ENCODE data around the gene SRXN1.
"Not testable (repeated sequence)": the region's sequence is repeated elsewhere in the genome, so short reads cannot be mapped to it uniquely, and the experiment has no call there.

The SRXN1 gene

GRCh38 chr20:655726-656624, 3.0 kb upstream of the SRXN1 start:
- in situ Hi-C loops (cut with HindIII; ENCODE audit: low sequenced_read_pairs) = no loop called here

DNA sequence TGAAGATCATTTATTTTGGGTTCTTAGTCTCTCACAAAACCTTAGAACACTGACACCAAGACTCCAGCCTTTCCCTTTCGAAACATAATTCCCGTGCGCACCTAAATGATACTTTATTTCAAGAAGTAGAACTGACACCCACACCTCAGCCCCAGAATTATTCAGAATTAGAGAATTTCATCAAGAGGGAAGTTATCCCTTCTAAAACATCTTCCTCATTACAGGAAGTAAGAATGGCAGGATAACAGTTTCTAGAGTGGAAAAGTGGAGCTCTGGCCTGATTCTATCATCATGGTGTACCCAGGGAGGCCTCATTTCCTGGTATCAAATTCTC, 1.4 kb upstream of the SRXN1 start:
- in situ Hi-C loops (cut with HindIII; ENCODE audit: low sequenced_read_pairs) = no loop called here

DNA sequence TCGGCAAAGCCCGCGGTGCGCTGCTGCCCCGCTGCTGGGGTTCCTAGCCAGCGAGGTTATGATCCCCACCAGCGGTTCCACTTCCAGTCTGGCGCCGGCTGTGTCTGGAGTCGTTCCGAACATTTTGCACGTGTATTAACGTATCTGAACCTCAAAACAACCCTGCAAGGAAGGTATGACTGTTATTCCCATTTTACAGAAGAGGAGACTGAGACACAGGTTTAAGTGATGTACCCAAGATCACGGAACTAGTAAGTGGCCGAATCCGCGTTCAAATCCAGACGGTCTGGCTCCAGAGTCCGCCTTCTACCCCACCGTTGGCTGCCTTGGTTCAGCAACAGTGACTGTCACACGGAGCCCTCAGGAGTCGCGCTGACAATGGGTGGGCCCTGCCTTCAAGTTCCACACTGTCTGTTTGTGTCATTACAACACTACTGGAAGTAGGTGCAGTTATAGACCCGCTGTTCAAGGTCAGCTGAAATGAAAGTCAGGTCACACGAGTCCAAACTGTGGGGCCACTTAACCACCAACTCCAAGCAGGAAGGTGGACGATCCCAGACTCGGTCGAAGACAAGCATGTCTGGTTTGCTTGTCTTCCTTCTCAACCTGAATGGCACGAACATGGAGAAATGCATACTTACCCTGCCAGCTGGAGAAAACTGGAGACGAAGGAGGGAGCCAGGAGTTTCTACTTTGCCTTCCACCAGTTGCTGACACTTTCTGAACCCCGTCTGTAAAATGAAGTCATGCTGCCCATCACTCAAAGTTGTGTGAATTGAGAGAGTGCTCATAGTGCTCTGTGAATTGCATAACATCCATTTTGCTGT, 803 bp upstream of the SRXN1 start:
- in situ Hi-C loops (cut with HindIII; ENCODE audit: low sequenced_read_pairs) = no loop called here

DNA sequence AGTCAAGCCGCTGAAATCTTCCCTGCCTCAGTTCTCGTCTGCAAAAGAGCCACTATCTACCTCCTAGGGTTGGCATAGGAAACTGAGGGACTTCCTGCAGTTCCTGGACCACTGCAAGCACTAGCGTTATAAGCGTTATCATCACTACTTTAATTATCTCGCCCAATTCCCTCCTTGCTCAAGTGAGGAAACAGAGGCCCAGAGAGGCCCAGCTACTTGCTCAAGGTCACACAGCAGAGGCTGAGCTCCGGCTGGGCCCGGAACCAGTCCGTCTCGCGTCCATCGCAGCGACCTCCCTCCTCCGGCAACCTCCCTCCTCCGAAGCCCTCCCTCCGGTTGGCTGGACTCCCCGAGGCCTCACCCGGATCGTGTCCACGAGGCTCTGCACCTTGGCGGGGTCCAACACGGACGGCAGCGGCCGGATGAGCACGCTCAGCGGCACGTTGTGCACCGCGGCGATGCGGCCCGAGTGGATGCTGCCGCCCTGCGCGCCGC, 338 bp downstream of the SRXN1 start:
- in situ Hi-C loops (cut with HindIII; ENCODE audit: low sequenced_read_pairs) = no loop called here

DNA sequence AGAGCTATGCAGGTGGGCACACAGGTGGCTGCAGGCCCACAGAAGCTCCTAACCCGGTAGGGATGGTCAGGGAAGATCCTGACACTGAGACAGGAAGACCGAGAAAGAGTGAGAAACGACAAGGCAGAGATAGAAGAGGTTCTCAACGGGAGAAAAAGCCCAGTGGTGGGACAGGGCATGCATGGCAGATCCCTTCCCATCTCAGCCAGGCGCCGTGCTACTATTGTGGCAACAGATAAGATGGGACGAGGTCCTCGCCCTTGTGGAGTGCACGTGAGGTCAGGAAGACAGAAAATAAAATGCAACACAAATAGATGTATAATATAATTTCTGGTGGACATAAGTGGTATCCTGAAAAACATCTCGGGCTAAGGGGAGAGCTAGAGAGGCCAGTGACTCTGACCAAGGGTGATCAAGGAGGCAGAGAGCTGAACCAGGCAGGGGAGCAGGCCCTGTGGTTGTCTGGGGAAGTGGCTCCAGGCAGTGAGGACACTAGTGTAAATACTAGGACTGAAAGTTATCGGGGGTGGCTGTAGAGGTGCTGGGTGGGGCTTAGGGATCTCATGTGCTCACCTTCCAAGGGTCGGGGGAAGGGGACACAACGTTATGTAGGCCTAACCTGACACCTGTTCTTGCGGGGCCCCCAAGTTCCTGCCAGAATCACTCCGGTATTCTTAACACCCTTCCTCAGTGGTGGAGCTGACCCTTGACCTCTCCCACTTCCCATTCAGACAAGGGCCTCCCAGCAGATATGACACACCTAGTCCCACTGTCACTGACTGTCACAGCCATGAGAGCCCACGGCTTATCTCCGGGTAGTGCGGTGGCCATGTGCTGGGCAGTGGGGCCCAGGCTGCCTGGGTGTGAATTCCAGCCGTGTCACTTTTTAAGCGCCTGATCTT, 1.0 kb downstream of the SRXN1 start:
- in situ Hi-C loops (cut with HindIII; ENCODE audit: low sequenced_read_pairs) = no loop called here

- in situ Hi-C loops (cut with HindIII; ENCODE audit: low sequenced_read_pairs) = no loop called here
These were observed 2.0 kb downstream of the SRXN1 start for GRCh38 chr20:650954-651353.

GRCh38 chr20:650281-650680, 2.7 kb downstream of the SRXN1 start:
- in situ Hi-C loops (cut with HindIII; ENCODE audit: low sequenced_read_pairs) = no loop called here

DNA sequence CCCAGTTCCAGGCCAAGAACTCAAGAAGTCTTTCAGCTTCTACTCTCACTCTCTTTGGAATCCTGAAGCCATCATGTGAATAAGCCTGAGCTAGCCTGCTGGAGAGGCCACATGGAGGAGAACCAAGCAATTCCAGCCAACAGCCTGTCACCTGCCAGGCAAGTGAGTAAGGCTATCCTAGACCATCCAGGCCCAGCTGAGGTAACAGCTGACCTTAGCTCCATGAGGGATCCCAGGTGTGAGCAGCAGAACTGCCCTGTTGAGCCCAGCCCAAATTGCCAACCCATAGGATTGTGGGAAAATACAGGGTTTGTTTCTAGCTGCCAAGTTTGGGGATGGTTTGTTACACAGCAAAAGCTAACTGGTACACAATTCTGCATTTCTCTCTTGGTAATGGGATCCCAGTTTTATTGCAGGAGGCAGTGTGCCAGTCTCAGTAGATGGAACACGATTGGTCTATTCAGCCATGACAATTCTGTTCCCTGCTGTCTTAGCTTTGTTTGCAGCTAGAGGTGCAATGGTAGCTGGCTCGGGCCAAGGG, 5.5 kb downstream of the SRXN1 start:
- in situ Hi-C loops (cut with HindIII; ENCODE audit: low sequenced_read_pairs) = no loop called here

DNA sequence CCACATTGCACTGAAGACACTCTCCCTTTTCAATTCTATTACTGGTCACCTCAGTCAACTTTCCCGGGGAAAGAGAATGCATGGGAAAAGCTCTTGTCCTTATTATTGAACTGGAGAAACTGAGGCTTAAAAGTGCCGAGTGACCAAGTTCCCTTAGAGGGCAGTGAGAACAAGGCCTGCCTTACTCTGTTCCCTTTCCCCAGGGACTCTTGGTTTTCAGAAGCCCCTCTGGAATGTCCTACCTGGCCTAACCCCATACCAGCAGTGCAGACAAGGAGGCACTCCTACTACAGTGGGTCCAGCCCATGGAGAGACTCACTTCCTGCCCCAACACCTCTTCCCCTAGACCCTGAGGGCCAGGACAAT, 6.1 kb downstream of the SRXN1 start:
- in situ Hi-C loops (cut with HindIII; ENCODE audit: low sequenced_read_pairs) = no loop called here

- in situ Hi-C loops (cut with HindIII; ENCODE audit: low sequenced_read_pairs) = no loop called here
These were observed 6.7 kb downstream of the SRXN1 start for GRCh38 chr20:646107-646867.

DNA sequence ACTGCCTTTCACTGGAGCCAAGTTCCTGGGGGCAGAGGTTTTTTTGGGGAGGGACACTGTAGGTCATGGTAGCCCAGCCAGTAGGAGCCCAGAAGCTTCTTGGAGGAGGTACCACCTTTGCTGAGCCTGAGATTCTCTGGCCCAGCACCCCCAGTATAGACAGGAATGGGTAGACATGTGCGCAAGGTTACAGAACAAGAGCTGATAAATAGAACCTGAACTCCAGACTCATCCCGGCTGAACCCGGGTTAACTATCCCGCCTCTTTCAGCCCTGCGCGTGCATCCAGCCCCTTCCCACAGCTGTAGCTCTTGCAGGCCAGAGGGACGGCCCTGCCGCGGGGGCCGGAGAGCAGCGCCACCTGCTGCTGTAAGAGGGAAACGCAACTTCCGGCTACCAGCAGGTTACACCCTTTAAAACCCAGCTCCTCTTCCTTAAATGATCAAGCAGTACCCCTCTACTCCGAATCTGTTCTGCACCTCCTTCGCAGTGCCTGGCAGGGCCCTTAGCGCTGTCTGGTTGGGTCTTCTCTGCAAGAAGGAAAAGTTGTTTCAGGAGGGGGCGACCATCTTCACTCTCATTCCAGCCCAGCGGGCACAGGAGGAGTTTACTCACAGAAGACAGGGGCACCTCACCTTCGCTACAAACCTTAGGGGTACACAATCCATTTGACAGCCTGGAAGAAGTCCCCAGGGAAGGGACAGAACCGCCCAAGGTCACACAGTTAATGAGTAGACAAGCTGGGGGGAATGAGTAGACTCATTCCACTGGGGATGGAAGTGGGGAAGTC, 7.5 kb downstream of the SRXN1 start:
- in situ Hi-C loops (cut with HindIII; ENCODE audit: low sequenced_read_pairs) = no loop called here

- in situ Hi-C loops (cut with HindIII; ENCODE audit: low sequenced_read_pairs) = no loop called here
These were observed 8.2 kb downstream of the SRXN1 start for GRCh38 chr20:644692-645317.

- in situ Hi-C loops (cut with HindIII; ENCODE audit: low sequenced_read_pairs) = no loop called here
These were observed 10.4 kb downstream of the SRXN1 start for GRCh38 chr20:642398-643174.

DNA sequence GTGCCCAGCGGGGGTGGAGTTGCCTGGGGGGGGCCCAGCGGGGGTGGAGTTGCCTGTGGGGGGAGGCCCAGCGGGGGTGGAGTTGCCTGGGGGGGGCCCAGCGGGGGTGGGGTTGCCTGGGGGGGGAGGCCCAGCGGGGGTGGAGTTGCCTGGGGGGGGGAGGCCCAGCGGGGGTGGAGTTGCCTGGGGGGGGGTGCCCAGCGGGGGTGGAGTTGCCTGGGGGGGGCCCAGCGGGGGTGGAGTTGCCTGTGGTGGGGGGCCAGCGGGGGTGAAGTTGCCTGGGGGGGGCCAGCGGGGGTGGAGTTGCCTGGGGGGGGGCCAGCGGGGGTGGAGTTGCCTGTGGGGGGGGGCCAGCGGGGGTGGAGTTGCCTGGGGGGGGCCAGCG, 11.0 kb downstream of the SRXN1 start:
- in situ Hi-C loops (cut with HindIII; ENCODE audit: low sequenced_read_pairs) = not testable (repeated sequence)

DNA sequence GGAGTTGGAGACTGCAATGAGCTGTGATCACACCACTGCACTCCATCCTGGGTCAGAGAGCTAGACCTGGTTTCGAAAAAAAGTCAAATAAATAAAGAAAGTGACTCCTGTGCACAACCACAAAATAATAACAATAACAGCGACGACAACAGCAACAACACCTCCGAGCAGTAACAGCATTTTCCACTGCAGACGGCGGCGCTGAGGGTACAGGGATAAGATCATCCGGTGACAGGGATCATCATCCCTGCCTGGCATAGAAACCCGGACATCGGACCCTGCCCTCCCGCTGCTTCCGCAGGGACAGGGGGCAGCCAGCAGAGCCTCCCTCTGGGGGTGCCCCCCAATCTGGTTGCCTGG, 11.5 kb downstream of the SRXN1 start:
- in situ Hi-C loops (cut with HindIII; ENCODE audit: low sequenced_read_pairs) = no loop called here

- in situ Hi-C loops (cut with HindIII; ENCODE audit: low sequenced_read_pairs) = no loop called here
These were observed 12.1 kb downstream of the SRXN1 start for GRCh38 chr20:640674-641515.

DNA sequence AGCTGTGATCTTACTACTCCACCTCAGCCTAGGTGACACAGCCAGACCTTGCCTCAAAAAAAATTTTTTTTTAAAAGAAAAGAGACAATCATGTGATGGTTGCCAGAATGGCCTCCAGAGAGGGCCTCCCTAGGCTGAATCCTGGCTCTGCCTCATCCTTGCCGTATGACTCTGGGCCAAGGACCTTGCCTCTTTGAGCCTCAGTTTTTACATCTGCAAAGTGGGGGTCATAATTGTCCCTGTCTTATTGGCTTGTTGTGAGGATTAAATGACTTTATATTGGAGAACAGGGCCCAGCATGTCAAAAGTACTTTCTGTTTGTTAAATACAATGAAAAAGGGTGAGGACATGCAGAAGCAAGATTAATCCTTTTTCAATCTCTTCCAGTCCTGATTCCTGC, 14.4 kb downstream of the SRXN1 start:
- in situ Hi-C loops (cut with HindIII; ENCODE audit: low sequenced_read_pairs) = no loop called here

Data from DLD1 (cell line).